Stimulated activated naive CD4-positive, alpha-beta T cell (primary cell): ENCODE measurements around the gene CILP2.

Source experiments
- DNase-seq, 6 experiments: peaks; one replicate each; lab custom pipeline; 2025; lab: John Stamatoyannopoulos, UW

The CILP2 gene

DNA sequence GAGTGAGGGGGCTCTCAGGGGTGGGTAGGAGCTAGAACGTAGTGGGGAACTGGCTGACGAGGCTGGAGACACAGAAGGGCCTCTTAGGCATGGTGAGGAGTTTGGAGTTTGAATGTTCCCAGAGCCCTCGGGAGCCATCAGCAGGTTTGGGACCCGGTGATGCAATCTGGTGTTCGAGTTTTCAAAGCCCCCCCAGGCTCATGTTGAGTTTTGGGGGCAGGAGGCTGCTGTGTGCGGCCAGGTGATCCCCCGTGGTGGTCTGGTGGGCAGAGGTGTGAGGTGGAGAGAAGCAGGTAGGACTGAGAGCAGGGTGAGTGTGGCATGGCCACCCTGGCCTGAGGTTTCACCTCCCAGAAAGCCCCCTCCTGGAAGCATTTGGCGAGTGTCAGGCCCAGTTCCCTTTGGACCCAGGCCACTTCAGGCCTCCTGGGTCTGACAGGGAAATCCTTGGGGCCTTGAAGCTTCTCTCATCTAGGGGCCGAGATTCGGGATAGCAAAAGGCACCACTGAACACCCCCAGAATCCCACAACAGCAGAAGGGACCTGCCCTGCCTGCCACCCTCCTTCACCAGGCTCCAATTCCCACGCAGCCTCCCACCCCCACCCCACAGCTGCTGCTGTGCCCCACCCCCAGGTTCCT, 8.2 kb upstream of the CILP2 start:
- no peak for DNase-seq

DNA sequence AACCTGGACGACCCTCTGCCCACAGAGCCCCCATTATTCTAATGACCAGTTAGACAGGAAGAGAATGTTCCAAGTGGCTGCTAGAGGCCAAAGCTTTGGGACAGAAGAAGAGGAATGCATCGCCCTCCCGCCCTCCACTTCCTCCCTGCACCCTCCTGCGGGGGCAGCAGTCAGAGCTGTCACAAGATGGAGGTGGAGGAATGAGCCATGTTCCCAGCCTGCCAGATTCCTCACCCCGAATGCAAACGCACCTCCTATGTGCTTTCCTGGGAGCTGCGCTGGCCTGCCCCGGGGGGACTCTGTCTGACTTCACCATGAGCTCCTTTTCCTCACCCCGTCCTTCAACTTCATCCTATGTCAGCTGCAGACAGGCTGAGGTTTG, 7.7 kb upstream of the CILP2 start:
- DNase-seq: no peak

DNA sequence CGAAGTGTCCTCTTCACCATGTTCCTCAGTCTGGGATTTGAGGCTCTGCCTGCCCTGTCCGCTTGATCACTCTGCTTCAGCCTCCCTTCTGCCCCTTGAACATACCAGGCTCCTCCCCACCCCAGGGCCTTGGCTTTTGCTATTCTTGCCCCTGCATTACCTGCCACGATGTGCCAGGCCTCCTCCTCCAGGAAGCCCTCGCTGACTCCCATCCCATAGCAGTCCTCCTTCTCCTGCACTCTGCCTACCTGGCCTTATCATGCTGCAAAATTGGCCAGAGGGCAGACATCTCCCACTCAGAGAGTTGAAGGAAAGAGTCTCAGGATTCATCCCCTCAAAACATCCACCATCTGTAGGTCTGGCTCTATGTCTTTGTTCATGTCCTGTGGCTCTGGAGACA, 7.2 kb upstream of the CILP2 start:
- no peak for DNase-seq

DNA sequence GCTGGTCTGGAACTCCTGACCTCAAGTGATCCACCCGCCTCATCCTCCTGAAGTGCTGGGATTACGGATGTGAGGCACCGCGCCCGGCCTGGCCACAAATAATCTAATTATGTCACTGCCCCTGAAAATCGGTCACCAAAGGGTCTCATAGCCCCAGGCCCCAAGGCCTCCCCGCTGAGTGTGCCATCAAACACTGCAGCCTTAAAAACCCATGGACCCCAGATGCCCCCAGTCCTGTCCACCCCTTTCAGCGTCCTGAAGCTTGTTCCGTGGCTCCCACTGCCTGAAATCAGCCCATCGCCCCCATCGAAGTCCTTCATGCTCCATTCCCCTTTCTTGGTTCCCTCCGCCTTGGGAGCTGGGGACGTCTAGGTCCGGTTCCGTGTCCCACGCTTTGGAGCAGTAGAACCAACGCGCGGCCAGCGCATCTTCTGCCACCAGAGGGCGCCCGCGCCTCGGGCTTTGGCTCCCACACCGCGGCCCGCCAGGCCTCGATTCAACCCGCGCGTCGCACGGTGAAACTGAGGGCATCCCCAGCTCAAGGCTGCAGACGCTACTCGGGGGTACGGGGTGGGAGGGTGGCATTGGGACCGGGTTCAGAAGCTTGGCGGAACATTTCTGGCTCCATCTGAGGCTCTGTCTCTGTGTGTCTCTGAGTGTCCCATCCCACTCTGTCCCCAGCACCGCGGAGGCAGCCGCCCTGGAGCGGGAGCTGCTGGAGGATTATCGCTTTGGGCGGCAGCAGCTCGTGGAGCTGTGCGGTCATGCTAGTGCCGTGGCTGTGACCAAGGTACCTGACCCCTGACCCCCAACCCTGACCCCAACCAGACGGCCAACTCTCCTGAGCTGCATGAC, 5.9 kb upstream of the CILP2 start:
- DNase-seq: peak; percentile 54 to 89 (median 78)

DNA sequence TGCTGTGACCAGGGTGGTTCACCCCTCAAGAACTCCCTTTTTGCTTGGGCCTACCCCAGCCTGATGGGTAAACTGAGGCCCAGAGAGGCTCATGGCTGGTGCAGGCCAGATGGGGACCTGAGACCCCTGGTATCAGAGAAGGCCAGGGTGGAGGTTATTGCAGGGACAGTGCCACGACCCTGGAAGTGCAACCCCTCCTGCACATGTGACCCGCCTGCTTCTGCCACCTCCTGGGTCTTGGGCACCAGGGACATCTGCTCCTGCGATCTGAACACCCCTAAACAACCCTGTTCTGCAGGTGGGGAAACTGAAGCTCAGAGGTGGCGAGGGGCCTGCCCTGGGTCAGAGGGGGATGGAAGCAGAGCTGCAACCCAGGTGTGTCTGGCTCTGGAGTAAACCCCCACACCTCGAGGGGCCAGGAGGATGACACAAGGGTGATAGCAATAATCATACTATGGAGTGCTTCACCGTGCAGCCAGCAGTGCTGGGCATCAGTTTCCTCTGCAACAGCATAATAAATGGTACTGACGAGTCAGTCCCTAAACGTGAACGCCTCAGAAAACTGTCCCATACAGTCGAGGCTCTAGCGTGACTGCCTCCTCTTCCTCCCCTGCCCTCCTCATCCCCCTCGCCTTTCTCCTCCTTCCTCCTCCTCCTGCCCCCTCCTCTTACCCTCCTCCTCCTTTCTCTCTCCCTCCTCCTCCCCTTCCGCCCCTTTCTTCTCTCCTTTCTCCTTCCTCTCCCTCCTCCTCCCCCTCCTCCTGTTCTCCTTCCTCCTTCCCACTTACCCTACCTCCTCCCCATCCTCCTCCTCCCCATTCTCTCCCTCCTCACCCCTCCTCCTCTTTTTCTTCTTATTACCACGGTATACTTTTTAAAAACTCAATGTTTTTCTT, 5.0 kb upstream of the CILP2 start:
- no peak for DNase-seq

DNA sequence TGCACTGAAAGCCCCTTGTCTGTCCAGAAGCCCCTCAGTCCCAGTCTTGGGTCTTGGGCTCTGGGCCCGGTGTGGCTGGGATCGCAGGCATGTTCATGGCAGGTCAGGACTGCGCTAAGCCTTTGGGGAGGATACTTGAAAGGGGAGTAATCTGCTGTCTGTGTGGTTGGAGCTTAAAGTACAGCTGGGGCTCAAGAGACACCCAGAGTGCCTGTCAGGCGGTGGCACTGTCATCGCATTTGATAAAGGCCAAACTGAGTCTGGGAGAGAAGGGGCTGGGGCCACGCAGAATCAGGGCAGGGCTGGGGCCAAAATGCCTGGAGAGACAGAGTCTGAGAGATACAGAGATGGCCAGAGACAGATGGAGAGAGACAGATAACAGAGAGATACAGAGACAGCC, 4.2 kb upstream of the CILP2 start:
- DNase-seq: no peak

DNA sequence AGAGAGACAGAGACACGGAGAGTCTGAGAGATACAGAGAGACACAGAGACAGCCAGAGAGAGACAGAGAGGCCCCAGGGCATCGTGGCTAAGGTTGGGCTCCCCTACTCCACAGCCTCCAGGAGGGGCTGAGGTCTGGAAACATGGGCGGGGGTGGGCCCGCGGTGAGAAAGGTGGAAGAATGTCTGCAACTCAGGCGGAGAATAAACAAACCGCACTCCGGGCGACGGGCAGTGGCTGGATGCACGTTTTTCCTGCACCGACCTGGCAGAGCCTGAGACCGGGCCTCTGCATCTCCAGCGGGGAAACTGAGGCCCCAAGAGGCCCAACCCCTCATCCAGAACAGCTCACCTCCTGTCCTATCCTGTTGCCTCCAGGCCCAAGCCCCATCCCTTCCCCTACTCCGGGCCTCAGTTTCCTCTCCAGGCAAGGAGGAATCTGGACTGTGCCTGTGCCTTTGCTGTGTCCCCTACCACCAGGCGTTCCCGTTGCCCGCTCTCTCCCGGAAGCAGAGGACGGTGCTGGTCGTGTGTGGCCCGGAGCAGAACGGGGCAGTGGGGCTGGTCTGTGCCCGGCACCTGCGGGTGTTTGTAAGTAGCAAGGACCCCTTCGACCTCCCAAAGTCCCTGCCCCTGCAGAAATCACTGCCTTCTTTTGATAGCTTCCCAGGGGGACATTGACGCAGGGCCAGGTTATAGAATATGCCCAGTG, 3.4 kb upstream of the CILP2 start:
- no peak for DNase-seq

DNA sequence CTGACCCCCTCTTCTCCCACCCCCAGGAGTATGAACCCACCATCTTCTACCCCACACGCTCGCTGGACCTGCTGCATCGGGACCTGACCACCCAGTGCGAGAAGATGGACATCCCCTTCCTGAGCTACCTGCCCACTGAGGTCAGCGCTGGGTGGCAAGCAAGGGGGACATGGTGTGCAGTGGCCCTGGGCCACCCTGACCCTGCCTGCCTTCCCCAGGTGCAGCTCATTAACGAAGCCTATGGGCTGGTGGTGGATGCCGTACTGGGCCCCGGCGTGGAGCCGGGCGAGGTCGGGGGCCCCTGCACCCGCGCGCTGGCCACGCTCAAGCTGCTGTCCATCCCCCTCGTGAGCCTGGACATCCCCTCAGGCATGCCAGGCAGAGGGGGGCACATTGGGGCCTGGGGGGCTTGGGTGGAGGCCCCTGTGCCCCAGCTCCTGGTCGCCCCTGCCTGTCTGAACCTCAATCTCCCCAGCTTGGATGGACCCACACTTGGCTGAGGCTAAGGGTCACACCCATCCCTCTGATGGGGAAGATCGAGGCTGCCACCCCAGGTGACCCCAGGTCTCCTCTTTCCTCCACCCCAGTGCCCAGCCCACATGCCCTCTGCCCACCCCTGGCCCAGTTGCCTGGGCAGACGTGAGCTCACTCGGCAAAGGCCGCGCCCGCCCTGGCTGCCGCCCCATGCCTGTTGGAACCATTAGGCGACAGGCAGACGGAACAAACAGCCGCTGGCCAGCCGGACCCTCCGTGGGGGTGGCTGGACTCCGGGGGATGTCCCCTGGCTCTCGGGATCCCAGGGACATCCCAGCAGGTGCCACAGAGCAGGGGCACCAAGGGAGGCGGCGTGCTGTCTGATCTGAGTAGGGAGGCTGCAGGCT, 2.5 kb upstream of the CILP2 start:
- DNase-seq: no peak

DNA sequence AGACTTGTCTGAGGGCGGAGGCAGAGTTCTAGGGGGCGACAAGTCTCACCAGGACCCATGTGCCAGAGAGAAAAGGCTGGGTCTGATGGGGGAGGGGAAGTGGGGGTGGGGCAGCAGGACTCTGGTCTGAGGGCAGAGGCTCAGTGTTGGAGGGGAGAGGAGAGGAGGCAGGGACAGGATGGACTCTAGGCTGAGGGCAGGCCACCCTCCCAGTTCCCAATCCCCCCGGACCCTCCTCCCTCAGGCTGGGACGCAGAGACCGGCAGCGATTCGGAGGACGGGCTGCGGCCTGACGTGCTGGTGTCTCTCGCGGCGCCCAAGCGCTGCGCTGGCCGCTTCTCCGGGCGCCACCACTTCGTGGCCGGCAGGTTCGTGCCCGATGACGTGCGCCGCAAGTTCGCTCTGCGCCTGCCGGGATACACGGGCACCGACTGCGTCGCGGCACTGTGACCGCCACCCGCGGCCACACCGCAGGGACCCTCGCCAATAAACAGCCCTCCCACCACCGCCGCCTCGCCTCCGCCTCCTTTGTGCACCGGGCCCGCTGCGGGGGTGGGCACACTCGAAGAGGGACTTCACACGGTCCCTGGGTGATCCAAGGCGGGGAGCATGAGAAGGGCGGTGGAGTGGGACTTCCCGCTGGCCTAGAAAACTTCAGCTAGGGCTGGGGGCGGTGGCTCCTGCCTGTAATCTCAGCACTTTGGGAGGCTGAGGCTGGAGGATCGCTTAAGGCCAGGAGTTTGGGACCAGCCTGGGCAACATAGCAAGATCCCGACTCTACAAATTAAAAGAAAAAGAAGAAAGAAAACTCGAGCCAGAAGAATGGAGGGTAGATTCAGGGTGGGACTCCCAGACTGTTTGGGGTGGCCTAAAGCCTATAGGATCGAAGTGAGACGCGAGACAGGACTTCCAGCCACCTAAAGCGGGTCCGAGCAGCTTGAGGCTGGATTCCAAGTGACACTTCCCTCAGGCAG, 703 bp upstream of the CILP2 start:
- DNase-seq: peak in 2 of 6 experiments; percentile 11 to 14

DNA sequence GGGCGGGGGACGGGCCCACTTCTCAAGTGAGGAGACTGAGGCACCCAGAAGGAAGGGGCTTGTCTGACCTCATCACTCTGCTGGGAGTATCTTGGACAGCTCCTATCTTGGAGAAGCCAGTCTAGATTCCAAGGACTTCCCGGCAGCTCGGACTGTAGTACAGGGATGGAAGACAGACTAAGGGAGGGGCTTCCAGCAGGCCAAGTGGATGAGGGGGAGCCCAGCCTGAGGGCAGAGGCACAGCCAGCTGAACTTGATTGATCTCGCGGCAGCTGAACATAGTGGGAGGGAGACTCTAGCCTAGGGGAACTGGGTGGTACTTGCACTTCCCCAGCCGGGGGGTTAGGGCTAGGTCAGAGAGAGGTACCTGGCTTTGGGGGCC, 711 bp downstream of the CILP2 start:
- DNase-seq: peak in 1 of 6 experiments; percentile 42

DNA sequence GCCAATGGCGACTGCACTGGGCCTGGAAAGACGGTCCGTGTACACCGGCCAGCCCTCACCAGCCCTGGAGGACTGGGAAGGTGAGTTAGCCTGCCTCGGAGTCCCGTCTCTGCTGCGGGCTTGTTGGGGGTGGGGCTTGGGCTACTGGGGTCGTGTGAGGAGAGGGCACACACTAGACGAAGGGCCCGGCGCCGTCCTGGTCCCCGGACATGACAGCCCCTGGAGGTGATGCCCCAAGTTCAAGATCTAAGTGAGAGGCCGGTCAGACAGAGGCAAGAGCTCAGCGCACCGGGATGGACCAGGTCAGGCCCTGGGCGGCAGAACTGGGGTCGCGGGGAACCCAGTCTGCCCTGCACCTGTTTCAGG, 1.6 kb downstream of the CILP2 start:
- peak in 1 of 6 experiments; percentile 42 for DNase-seq

DNA sequence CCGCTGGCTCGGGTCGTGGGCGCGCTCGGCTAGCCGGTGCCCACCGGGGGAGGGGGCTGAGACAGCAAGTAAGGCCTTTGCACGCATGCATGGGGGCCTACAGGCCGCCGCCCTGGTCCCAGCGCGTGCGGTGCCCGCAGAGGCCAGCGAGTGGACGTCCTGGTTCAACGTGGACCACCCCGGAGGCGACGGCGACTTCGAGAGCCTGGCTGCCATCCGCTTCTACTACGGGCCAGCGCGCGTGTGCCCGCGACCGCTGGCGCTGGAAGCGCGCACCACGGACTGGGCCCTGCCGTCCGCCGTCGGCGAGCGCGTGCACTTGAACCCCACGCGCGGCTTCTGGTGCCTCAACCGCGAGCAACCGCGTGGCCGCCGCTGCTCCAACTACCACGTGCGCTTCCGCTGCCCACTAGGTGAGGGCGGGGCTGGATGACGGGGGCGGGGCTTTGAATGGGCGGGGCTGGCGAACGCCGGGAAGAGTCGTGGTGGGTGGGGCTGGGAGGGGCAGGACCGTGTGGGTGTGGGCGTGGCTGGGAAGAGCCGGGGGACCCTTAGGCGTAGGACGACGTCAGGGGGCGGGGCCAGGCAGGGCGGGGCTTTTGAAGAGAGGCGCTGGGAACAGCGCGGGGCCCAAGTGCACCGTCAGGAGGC, 2.1 kb downstream of the CILP2 start:
- DNase-seq: peak in 5 of 6 experiments; percentile 25 to 69 (median 49)

DNA sequence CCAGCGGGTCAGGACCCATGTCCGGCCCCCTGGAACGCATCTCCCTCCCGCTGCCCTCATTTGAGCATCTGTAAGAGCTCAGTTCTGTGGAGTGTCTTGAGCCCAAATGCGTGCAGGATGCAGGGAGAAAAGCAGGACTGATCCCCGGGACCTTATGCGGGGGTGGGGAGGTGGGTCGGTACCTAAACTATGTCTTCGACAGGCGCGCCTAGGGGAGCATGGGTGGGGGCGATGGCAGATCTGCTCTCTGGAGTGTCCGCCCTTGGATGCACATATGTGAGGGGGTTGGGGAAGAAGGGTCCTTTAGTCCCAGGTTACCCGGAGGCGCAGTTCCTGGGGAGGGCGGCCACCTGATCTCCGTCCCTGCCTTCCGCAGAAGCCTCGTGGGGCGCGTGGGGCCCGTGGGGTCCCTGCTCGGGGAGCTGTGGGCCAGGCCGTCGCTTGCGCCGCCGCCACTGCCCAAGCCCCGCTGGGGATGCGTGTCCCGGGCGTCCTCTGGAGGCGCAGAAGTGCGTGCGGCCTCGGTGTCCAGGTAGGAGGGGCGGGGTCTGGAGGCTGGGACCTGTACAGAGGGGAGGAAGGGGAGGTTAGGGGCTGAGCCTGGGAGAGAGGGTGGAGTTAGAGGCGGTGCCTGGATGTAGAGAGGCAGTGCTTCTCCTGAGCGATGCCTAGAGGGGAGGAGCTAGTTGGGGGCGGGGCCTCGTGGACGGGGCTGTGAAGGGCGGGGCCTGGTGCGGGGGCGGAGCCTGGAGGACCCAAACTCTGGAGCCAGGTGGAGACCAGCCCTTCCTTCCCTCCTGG, 2.9 kb downstream of the CILP2 start:
- DNase-seq: peak; percentile 50 to 79 (median 70)

DNA sequence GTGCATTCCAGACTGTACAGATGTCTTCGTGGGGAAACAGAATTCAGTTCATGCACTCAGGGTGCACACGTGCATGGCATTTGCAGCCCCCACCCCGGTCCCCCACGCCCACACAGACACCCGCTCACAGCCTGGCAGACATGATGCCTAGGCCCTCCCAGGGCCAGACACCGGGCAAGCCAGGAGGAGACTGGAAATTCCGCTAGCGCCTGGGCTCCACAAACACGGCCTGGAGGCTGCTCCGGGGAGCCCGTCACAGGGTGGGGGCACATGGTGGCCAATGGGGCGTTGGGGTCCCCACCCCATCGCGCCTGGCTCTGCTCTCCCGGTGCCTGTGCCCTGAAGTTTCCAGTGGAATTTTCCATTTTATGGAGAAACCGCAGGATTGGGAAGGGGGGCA, 3.6 kb downstream of the CILP2 start:
- DNase-seq: no peak

DNA sequence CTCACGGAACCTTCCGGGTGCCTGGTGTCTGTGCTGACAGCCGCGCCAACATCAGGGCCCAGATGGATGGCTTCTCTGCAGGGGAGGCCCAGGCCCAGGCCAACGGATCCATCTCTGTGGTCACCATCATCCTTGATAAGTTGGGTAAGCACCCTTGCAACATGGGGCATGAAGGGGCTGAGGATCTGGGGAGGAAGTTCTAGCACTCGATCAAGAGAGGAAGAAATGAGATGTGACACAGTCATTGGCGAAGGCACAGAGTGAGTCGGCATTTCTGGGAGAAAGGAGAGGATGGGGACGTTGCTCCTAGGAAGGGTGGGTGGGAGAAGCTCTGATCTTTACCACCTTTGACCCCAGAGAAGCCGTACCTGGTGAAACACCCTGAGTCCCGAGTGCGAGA, 4.4 kb downstream of the CILP2 start:
- DNase-seq: no peak

DNA sequence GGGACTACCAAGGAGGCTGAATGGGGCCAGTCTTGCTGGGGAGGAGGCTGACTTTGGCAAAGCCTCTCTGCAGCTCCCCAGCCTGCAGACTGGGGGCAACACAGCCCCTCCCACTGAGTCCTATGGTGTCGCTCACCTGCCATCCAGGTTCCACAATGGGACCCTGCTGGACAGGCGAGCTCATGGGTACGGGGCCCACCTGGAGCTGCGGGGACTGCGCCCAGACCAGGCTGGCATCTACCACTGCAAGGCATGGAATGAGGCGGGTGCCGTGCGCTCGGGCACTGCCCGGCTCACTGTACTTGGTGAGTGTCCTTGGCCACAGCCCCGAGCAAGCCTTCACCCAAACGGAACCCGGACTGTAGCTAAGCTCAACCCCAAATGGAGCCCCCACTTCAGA, 5.0 kb downstream of the CILP2 start:
- no peak for DNase-seq

DNA sequence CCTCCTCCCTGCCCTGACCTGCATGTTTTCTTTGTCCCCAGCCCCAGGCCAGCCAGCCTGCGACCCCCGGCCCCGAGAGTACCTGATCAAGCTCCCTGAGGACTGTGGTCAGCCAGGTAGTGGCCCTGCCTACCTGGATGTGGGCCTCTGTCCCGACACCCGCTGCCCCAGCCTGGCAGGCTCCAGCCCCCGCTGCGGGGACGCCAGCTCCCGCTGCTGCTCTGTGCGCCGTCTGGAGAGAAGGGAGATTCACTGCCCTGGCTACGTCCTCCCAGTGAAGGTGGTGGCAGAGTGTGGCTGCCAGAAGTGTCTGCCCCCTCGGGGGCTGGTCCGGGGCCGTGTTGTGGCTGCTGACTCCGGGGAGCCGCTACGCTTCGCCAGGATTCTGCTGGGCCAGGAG, 5.6 kb downstream of the CILP2 start:
- no peak for DNase-seq

DNA sequence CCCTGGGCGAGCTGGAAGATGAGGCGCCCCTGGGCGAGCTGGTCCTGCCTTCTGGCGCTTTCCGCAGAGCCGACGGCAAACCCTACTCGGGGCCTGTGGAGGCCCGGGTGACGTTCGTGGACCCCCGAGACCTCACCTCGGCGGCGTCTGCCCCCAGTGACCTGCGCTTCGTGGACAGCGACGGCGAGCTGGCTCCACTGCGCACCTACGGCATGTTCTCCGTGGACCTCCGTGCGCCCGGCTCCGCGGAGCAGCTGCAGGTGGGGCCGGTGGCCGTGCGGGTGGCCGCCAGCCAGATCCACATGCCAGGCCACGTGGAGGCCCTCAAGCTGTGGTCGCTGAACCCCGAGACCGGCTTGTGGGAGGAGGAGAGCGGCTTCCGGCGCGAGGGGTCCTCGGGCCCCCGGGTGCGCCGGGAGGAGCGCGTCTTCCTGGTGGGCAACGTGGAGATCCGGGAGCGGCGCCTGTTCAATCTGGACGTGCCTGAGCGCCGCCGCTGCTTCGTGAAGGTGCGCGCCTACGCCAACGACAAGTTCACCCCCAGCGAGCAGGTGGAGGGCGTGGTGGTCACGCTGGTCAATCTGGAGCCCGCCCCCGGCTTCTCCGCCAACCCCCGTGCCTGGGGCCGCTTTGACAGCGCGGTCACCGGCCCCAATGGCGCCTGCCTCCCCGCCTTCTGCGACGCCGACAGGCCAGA, 6.3 kb downstream of the CILP2 start:
- DNase-seq: no peak
